ENCODE data around the gene FHIT.

FHIT gene

GRCh38 chr3:60760145-60760544, 491.1 kb downstream of the FHIT start:
- no peak for DNase-seq (ENCODE audit: low read depth)

DNA sequence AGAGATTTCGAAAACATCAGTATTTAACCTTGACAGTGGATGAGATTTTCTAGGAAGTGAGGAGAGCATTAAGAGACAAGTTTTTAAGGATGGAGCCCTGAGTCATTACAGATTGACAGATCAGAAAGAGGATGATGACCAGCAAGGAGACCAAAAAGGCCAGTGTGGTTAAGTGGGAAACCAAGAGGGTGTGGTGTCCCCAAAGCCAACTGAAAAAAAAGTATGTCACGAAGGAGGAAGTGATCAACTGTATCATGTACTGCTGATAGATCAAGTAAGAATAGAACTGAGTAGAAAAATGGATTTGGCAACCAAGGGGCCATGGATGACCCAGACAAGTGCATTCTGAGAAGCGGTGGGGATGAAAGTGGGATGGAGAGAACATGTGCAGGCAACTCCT, 491.8 kb downstream of the FHIT start:
- no peak for DNase-seq (ENCODE audit: low read depth)

DNA sequence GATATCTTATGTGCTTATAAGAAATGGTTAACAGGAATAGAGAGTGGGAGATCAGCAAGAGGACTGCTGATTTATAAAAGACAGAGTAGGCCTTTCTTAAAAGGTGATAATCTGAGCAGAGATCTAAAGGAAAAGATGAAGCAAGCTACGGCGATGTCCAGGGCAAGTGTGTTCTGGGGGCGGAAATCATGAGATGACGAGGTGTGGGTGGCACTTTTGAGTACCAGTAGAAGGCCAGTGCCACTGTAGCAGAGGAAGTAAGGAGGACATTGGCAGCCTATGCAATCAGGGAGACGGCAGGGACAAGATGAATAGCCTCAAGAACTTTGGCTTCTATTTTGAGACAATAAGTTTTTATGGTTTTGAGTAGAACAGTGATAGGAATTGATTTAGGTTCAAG, 492.4 kb downstream of the FHIT start:
- DNase-seq (ENCODE audit: low read depth), result no peak

DNA sequence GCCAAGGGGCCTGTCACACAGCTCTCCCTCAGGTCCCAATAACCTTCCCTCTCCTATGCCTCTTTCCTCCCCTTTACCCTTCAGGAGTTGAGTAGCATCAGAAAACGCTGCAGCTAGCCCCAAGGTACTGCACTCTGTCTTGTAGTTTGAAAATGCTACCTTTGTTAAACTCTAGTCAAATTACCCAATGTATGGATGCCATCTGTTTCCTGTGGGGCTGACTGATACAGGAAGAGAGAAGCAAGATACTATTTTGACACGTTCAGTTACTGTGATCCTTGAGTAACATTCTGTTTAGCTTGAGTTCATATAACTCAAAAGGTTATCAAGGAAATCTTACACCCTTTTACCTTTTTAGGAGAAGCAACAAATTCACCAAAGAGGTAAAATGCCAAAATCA, 493.1 kb downstream of the FHIT start:
- DNase-seq (ENCODE audit: low read depth), result no peak

DNA sequence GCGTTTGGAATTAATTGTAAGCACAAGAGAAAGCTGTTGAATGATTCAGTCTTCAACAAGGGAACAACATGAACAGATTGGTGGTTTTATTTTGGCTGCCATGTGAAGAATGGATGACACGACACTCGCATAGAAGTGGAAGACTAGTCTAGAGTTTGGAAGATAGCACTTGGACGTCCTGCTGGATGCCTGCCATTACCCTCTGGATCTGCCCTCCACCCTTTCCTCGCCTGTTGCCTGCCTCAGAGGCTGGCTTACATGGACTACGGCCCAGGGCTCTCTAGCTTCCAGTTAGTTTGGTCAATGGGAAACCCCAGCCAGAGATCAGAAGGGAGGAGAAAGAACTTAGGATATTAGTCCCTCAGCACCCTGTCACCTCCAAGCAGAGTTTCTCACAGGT, 493.5 kb downstream of the FHIT start:
- DNase-seq (ENCODE audit: low read depth), result no peak

GRCh38 chr3:60756241-60757030, 494.8 kb downstream of the FHIT start:
- no peak for DNase-seq (ENCODE audit: low read depth)

DNA sequence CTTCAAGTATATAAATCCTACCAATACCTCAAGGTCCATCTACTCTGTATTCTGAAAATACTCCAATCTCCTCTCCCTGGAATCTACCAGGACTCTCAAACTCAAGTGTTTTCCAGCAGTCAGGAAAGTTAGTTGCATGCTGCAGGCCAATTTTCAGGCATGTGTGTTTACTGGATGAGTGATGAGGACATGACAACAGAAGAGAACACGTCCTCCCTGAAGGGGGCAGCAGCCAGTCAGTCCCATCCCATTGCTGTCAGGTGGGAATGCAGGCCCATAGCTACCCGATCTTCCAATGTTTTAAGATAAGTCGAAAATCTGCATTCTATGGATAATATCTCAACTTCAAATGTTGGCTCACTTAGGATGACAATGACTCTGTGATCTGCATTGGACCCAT, 496.2 kb downstream of the FHIT start:
- no peak for DNase-seq (ENCODE audit: low read depth)

GRCh38 chr3:60754617-60755016, 496.6 kb downstream of the FHIT start:
- no peak for DNase-seq (ENCODE audit: low read depth)

DNA sequence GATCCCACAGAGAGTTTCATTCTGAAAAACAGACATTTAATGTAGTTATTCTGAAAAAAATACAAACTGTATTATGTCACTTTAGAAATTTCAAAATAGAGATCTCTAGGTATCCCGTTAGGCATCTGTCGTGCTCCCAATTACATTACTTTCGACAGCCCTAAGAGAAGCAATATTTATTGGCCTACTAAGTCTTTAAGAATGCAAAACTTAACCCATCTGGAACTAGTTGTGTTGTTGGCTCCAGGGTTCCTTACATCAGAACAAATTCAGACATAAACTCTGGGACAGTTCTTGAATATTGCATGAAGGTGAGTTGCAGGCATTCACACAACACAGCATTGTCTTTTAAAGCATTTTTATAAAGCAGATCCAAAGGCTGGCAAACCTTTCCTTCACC, 498.4 kb downstream of the FHIT start:
- DNase-seq (ENCODE audit: low read depth), result no peak

DNA sequence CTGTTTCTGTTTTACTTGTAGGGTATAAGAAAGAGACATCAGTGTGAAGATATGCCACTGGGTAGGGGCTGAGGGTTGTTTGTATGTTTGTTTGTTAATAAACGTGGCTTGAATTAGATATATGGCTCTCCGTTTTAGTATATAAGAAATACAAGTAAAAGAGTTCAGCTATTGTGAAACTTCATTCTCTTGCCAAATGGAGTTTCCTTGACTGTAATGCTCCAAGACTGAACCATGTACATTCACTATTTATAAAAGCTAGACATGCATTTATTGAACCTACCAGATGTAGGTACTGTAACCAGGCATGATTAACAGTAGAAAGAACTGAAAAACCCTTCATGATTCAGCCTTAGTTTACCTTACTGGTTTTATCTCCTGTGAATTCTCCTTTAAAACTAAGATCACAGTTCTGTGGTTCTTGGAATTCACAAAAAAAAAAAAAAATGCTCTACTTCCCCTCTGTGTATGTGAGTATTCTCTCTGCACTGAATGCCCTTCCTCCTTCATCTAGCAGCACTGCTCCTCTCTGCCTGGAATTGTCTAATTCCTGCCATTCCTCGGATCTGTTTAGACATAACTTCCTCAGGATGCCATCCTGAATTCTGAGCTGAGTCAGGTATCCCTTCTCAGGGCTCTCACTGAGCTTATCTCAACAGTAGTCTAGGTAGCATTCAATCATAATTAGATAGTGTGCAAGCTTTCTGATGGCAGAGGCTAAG, 504.4 kb downstream of the FHIT start:
- DNase-seq (ENCODE audit: low read depth), result no peak

DNA sequence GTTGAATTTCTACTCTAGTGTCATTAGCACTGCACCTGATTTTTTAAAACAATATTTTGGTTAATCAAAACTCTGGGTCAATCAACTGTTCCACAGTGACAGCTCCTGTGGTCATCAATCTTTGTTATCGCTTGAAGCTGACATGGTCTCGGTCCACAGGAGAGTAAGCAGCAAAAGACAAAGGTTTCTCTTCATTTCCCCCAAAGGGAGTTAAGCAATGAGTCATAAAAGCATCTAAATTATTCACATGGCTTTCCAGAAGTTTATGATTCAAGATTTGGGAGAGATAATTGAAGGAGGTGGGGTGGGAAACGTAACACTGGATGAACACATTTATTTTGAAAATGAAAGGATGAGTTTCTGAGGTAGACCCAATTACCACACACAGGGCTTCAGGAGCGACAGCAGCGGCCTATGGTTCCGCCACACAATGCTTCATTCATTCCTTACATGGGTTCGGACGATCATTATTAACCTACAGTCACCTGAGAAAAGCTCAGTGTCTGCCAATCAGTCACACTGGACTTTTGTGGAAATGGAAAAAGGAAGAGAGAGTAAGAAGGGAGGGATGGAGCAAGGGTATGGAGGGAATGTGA, 505.1 kb downstream of the FHIT start:
- DNase-seq (ENCODE audit: low read depth), result no peak

DNA sequence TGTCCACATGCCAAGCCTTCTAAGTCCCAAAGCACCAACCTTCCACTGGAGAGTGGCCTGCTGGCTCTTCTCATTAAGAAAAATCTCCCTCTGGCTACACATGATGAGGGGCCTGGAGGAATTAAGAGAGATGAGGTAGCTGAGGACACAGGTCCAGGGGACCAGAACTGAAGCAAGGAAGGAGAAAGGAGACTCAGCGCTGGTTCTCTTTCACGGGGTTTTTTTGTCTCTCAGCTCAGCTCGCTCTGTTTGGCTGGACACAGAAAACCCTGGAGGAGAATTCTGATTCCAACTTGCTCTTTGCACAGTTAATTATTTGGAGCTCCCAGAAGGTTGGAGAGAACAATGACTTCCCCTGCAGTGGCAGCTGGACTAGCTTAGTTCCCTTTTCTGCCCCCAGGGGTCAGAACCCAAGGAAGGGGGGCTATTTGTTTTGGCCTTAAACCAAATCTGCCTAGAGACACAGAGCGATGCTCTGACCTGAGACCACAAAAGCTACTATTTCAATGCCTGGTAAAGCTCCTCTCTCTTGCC, 507.6 kb downstream of the FHIT start:
- no peak for DNase-seq (ENCODE audit: low read depth)

DNA sequence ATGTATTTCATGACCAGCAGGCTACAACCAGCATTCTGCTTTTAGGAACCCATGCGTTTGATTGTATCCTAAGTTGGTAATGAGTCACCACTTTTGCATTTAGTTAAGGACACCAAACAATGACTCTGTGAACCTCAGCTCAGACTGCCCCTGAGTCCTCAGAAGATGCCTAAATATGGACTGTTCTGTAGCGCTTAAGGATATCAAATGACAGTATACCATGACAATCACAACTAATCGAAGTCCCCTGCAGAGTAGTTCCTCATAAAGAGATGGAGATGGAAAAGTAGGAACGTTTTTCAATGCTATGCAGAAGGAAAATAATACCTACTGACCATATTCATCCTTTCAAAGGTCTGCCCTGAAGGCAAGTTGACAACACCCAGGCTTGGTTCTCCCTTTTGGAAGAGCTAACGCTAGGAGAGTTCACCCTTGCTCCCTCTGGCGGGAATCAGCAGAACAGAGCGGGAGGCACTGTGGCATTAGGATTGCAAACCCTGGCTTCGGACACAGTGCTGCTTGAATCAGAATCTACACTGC, 508.6 kb downstream of the FHIT start:
- DNase-seq (ENCODE audit: low read depth), result no peak

DNA sequence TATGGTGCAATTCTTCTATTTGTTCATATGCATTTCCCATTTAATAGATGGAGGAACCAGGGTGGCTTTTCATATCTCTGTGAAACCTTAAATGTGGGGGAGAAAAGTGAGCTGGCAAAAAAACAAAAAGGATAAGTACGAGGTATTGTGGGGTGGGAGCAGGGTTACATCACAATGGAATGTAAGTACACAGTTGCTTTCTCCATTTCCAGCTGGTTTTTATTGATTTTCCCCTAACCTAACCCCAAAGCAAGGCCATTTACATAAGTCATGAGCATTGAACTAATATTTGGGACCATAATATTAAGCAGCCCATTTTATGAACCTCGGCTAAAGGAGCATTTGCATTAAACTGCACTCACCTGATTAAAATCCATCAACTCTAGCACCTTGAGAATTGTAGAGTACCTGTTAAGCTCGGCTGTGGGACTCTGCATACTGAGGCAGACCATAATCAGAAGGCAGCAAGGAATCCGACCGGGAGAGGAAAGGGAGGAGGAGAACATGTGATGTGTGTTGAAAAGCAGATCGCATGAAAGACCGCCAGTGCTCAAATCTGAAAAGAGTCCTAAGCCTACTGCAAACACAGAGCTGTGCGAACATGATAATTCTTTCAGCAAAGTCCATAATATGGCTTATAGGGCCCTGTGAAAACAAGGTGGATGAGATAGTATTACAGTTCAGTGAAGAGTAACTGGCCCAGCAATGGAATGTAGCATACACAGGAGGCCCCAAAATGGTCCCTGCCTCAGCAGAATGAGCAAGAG, 513.4 kb downstream of the FHIT start:
- no peak for DNase-seq (ENCODE audit: low read depth)

- DNase-seq (ENCODE audit: low read depth), result no peak
Measured at GRCh38 chr3:60730371-60730770, 520.9 kb downstream of the FHIT start.

- DNase-seq (ENCODE audit: low read depth), result no peak
Measured at GRCh38 chr3:60729056-60729455, 522.2 kb downstream of the FHIT start.

DNA sequence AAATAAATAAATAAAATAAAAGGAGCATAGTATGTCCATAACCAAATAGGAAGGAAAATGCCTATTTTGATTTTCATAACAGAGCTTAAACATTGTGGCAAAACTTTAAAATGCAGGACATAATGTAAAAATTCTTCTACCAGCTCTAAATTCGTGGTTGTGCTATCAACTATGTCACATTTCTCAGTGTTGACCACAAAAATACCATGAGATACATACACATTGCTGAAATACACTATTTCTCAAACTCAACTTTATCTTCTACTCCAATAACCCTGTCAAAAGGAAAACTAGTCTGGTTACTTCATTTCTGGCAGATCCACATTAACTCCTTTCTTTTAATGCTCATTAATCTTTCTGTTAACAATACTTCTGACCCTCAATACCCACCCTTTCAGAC, 523.2 kb downstream of the FHIT start:
- no peak for DNase-seq (ENCODE audit: low read depth)

- no peak for DNase-seq (ENCODE audit: low read depth)
Measured at GRCh38 chr3:60720736-60721135, 530.5 kb downstream of the FHIT start.

DNA sequence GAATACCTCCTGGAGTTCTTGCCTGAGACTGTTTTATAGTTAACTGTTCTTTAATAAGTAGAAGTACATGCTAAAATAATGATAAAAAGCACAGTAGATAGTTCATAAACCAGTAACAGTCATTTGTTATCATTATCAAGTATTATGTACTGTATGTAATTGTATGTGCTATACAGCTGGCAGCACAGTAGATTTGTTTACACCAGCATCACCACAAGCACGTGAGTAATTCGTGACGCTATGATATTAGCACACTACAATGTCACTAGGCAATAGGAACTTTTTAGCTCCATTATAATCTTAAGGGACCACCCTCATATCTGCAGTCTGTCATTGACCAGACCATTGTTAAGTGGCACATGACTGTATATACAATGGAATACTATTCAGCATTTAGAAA, 534.7 kb downstream of the FHIT start:
- DNase-seq (ENCODE audit: low read depth), result no peak

- DNase-seq (ENCODE audit: low read depth), result no peak
Measured at GRCh38 chr3:60708191-60708975, 542.9 kb downstream of the FHIT start.

- DNase-seq (ENCODE audit: low read depth), result no peak
Measured at GRCh38 chr3:60707452-60708020, 543.7 kb downstream of the FHIT start.
